ENCODE data around the gene SSTR4.

DNA sequence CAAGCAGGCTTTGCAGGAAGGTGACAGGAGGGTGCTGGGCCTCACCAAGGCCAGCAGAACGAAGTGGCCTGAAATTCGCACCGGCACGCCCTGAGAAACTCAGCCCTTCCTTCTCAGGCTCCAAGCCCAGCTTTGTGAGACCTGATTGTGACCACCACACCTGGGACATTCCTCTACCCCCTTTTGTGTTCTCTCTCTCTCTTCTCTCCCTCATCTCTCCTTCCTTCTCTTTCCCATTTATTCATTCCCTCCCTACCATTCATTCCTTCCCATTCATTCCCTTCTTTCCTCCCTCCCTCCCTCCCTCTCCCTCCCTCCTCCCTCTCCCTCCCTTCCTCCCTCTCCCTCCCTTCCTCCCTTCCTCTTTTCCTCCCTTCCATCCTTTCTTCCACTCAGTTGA, 42.2 kb downstream of the SSTR4 start:
- TF ChIP-seq, protein P1, sequence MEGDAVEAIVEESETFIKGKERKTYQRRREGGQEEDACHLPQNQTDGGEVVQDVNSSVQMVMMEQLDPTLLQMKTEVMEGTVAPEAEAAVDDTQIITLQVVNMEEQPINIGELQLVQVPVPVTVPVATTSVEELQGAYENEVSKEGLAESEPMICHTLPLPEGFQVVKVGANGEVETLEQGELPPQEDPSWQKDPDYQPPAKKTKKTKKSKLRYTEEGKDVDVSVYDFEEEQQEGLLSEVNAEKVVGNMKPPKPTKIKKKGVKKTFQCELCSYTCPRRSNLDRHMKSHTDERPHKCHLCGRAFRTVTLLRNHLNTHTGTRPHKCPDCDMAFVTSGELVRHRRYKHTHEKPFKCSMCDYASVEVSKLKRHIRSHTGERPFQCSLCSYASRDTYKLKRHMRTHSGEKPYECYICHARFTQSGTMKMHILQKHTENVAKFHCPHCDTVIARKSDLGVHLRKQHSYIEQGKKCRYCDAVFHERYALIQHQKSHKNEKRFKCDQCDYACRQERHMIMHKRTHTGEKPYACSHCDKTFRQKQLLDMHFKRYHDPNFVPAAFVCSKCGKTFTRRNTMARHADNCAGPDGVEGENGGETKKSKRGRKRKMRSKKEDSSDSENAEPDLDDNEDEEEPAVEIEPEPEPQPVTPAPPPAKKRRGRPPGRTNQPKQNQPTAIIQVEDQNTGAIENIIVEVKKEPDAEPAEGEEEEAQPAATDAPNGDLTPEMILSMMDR (IDR thresholded peaks at IDR 0.05): no peak
- no peak for TF ChIP-seq POLR2A (IDR thresholded peaks at IDR 0.05)
